ENCODE measurements around the gene KLHL29. TPM values are rescaled to one million over a fixed set of nuclear protein-coding genes. Genes with fewer than 3 reads are reported as not detected.

Gene KLHL29
- total RNA-seq, 2 experiments from 2014 or later, result 2.5 to 2.7 TPM

- no peaks in the 10 kb centered on the region for H3K36me3 ChIP-seq (ENCODE audit: insufficient read depth, low read length)
- H3K27ac ChIP-seq (ENCODE audit: low read depth in 1 of 2, low read length in 2 of 2), result no peak overlapping the region
- H3K27ac Mint-ChIP-seq, result no peak overlapping the region
- ATAC-seq (ENCODE audit: poor library complexity) (no peak), DNase-seq (no peak)
- peaks cover 9 to 27% of the 10 kb centered on the region in 2 experiments for H3K27me3 ChIP-seq (ENCODE audit: control insufficient read depth in 1 of 2, insufficient read depth in 2 of 2, low read length in 2 of 2)
- POLR2A ChIA-PET, result no interaction called here
- intact Hi-C loops (cut with DNase I, micrococcal nuclease), result loop anchor here in 1 of 2 experiments (5.0 kb wide), 1 partner anchor 201 kb away; no protein-coding TSS in a partner anchor
- CTCF ChIA-PET, result interaction anchor here (0.7 kb wide), 1 partner anchor 718 kb away, joined by 4 read pairs; the partner anchor contains the start of gene TP53I3
- H3K4me1 Mint-ChIP-seq (ENCODE audit: low read depth), result no peaks in the 10 kb centered on the region
- H3K9me3 ChIP-seq (ENCODE audit: control insufficient read depth in 1 of 2, insufficient read depth in 1 of 2, low read length in 2 of 2), result no peaks in the 10 kb centered on the region
- H3K4me3 ChIP-seq (ENCODE audit: low read length), result no peak overlapping the region
- TF ChIP-seq CTCF (IDR thresholded peaks at IDR 0.05), result no peak
- no peaks in the 10 kb centered on the region for H3K36me3 Mint-ChIP-seq (ENCODE audit: low read depth)
- no peaks in the 10 kb centered on the region for H3K9me3 Mint-ChIP-seq
- H3K4me3 Mint-ChIP-seq, result no peak overlapping the region
- H3K27me3 Mint-ChIP-seq, result peaks cover 56% of the 10 kb centered on the region
- H3K4me1 ChIP-seq (ENCODE audit: insufficient read depth, low read length), result no peaks in the 10 kb centered on the region
Measured at GRCh38 chr2:23366720-23367119, 18.3 kb upstream of the KLHL29 start.

GRCh38 chr2:23367760-23368159 is 17.2 kb upstream of the KLHL29 start:
- Histone ChIP-seq H3K9me3 (ENCODE audit: control insufficient read depth in 1 of 2, insufficient read depth in 1 of 2, low read length in 2 of 2) (no peaks in the 10 kb centered on the region), H3K27me3 (ENCODE audit: control insufficient read depth in 1 of 2, insufficient read depth in 2 of 2, low read length in 2 of 2) (peaks cover 9 to 19% of the 10 kb centered on the region in 2 experiments), H3K4me3 (ENCODE audit: low read length) (no peak overlapping the region), H3K36me3 (ENCODE audit: insufficient read depth, low read length) (no peaks in the 10 kb centered on the region), H3K27ac (ENCODE audit: low read depth in 1 of 2, low read length in 2 of 2) (no peak overlapping the region), H3K4me1 (ENCODE audit: insufficient read depth, low read length) (no peaks in the 10 kb centered on the region)
- DNase-seq, result no peak
- H3K27me3 Mint-ChIP-seq, result peaks cover 47% of the 10 kb centered on the region
- no peak overlapping the region for H3K27ac Mint-ChIP-seq
- ChIA-PET POLR2A (no interaction called here), CTCF (no interaction called here)
- intact Hi-C loops (cut with DNase I, micrococcal nuclease), result loop anchor here in 1 of 2 experiments (5.0 kb wide), 1 partner anchor 200 kb away; no protein-coding TSS in a partner anchor
- H3K9me3 Mint-ChIP-seq, result no peaks in the 10 kb centered on the region
- no peaks in the 10 kb centered on the region for H3K4me1 Mint-ChIP-seq (ENCODE audit: low read depth)
- no peak overlapping the region for H3K4me3 Mint-ChIP-seq
- TF ChIP-seq CTCF (IDR thresholded peaks at IDR 0.05), result no peak
- no peak for ATAC-seq (ENCODE audit: poor library complexity)
- no peaks in the 10 kb centered on the region for H3K36me3 Mint-ChIP-seq (ENCODE audit: low read depth)

GRCh38 chr2:23373666-23374065 is 11.3 kb upstream of the KLHL29 start:
- Histone ChIP-seq H3K4me3 (ENCODE audit: low read length) (no peak overlapping the region), H3K27me3 (ENCODE audit: control insufficient read depth in 1 of 2, insufficient read depth in 2 of 2, low read length in 2 of 2) (peaks cover 0 to 7% of the 10 kb centered on the region in 2 experiments), H3K9me3 (ENCODE audit: control insufficient read depth in 1 of 2, insufficient read depth in 1 of 2, low read length in 2 of 2) (no peaks in the 10 kb centered on the region), H3K27ac (ENCODE audit: low read depth in 1 of 2, low read length in 2 of 2) (no peak overlapping the region), H3K36me3 (ENCODE audit: insufficient read depth, low read length) (no peaks in the 10 kb centered on the region), H3K4me1 (ENCODE audit: insufficient read depth, low read length) (no peaks in the 10 kb centered on the region)
- no peak for ATAC-seq (ENCODE audit: poor library complexity)
- Mint-ChIP-seq H3K9me3 (no peaks in the 10 kb centered on the region), H3K27me3 (peaks cover 15% of the 10 kb centered on the region), H3K27ac (no peak overlapping the region), H3K4me1 (ENCODE audit: low read depth) (no peaks in the 10 kb centered on the region), H3K4me3 (no peak overlapping the region), H3K36me3 (ENCODE audit: low read depth) (no peaks in the 10 kb centered on the region)
- CTCF ChIA-PET, result no interaction called here
- intact Hi-C loops (cut with DNase I, micrococcal nuclease), result no loop called here
- POLR2A ChIA-PET, result no interaction called here
- TF ChIP-seq CTCF (IDR thresholded peaks at IDR 0.05), result no peak
- no peak for DNase-seq
